GM18520 (cell line): Measurements from ENCODE around the gene ARSI.

Experiments used
- ATAC-seq: cut with Tn5 transposase; IDR thresholded peaks from one replicate; pipeline ENCODE4 v1.9.1; 2021; ENCODE audit not compliant: unreplicated experiment

ARSI gene

GRCh38 chr5:150295172-150295634, 7.5 kb downstream of the ARSI start:
- ATAC-seq: no peak

- no peak for ATAC-seq
Observed at GRCh38 chr5:150294551-150295071, 8.1 kb downstream of the ARSI start.

GRCh38 chr5:150293091-150293941, 9.4 kb downstream of the ARSI start:
- ATAC-seq: no peak

- ATAC-seq: no peak
Observed at GRCh38 chr5:150291388-150292385, 11.0 kb downstream of the ARSI start.

GRCh38 chr5:150289551-150290390, 12.9 kb downstream of the ARSI start, which contains the start of gene CAMK2A:
Gene CAMK2A, minus strand, starts transcription at chr5:150289773. Its CDS starts 148 bp downstream, at chr5:150289625.
- no peak for ATAC-seq

GRCh38 chr5:150288791-150289190, 13.9 kb downstream of the ARSI start:
- ATAC-seq: no peak

GRCh38 chr5:150288361-150288760, 14.3 kb downstream of the ARSI start:
- no peak for ATAC-seq

- no peak for ATAC-seq
Observed at GRCh38 chr5:150286820-150287219, 15.9 kb downstream of the ARSI start.

- no peak for ATAC-seq
Observed at GRCh38 chr5:150285114-150285513, 17.6 kb downstream of the ARSI start.

- ATAC-seq: no peak
Observed at GRCh38 chr5:150284311-150284710, 18.4 kb downstream of the ARSI start.

- no peak for ATAC-seq
Observed at GRCh38 chr5:150283904-150284303, 18.8 kb downstream of the ARSI start.

GRCh38 chr5:150281987-150282386, 20.7 kb downstream of the ARSI start:
- ATAC-seq: no peak

- ATAC-seq: no peak
Observed at GRCh38 chr5:150279330-150280020, 23.2 kb downstream of the ARSI start.

GRCh38 chr5:150278916-150279315, 23.8 kb downstream of the ARSI start:
- ATAC-seq: no peak

- ATAC-seq: no peak
Observed at GRCh38 chr5:150278046-150278730, 24.5 kb downstream of the ARSI start.

- no peak for ATAC-seq
Observed at GRCh38 chr5:150277043-150277442, 25.7 kb downstream of the ARSI start.

- ATAC-seq: no peak
Observed at GRCh38 chr5:150274811-150275210, 27.9 kb downstream of the ARSI start.

GRCh38 chr5:150272531-150272930, 30.2 kb downstream of the ARSI start:
- no peak for ATAC-seq

- no peak for ATAC-seq
Observed at GRCh38 chr5:150271923-150272322, 30.8 kb downstream of the ARSI start.
